IMR-90 (cell line): ENCODE measurements around the gene KCP.

Source experiments
- MAFK ChIP-seq: IDR thresholded peaks from 2 replicates; pipeline ENCODE4 v1.6.1; 2012; ENCODE audit warnings: low read depth, low read length, improper control_type of control experiment
- MXI1 ChIP-seq: IDR thresholded peaks from 2 replicates; pipeline ENCODE4 v1.6.1; 2012; ENCODE audit warnings: low read depth, mild to moderate bottlenecking, low read length, moderate library complexity, borderline replicate concordance
- POLR2A ChIP-seq: IDR thresholded peaks from 2 replicates; pipeline ENCODE4 v1.6.1; 2012; ENCODE audit warnings: mild to moderate bottlenecking, low read depth, low read length
- RAD21 ChIP-seq: IDR thresholded peaks from 2 replicates; pipeline ENCODE4 v1.6.1; 2012; ENCODE audit warnings: low read length, improper control_type of control experiment
- RCOR1 ChIP-seq: IDR thresholded peaks from 2 replicates; pipeline ENCODE4 v1.6.1; 2012; ENCODE audit warnings: mild to moderate bottlenecking, low read length, improper control_type of control experiment; ENCODE audit not compliant: insufficient replicate concordance
- RFX5 ChIP-seq: IDR thresholded peaks from 2 replicates; pipeline ENCODE4 v1.8.0; 2012; ENCODE audit warnings: low read depth, mild to moderate bottlenecking, low read length, moderate library complexity
- SMC3 ChIP-seq: fragments of 150-350 bp; IDR thresholded peaks from 2 replicates; pipeline ENCODE4 v1.6.1; 2016; ENCODE audit warnings: low read depth, mild to moderate bottlenecking, antibody characterized with exemption, low read length, moderate library complexity
- TF ChIP-seq, protein P1 (sequence below): conservative IDR thresholded peaks from 2 replicates; pipeline ENCODE4 v1.5.1; 2012; ENCODE audit warnings: mild to moderate bottlenecking, low read depth, low read length, improper control_type of control experiment
- TF ChIP-seq, protein P2 (sequence below): fragments of 150-350 bp; IDR thresholded peaks from 2 replicates; pipeline ENCODE4 v1.6.1; 2016; ENCODE audit warnings: low read depth, mild to moderate bottlenecking, low read length, moderate library complexity, borderline replicate concordance

DNA sequence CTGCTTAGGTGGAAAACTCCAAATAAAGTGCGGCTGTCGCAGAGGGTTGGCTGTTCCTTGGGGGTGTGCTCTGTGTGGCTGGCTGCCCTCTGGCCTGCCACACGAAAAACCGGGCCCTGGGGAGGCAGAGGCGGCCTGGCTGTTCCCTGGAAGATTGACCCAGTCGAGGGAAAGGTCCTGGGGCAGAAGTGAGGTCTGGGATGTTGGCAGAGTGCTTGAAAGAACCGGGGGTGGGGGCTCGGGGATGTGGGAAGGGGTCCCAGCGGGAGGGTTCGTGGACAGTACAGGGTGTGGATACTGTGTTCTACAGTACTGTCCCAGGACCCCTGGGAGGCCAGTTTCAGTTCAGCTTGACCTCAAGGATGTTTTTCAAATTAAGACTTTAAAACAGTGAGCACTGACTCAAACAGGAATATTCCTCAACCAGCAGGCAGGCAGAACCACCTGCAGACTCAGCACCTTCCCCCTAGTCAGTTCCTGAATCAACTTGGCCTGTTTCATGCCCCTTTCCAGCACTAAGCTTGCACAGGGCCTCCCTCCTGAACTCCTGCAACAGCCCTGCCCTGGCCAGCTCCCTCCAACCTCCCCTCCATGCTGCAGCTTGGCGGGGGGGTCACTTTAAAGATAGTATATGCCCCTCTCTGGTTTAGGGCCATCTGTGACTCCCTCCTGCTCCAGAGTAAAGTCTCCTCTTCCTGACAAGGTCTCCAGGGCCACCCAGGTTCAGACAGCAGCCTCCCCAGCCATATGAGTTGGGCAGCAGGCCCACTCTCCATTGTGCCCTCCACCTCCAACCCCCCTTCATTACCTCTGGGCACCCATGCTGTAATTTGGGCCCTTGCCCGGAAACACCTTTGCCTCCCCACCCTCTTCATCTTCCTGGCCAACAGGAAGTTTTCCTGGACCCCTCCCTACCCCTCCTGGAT lies 51.0 kb downstream of the KCP start:
- TF ChIP-seq, protein P1, sequence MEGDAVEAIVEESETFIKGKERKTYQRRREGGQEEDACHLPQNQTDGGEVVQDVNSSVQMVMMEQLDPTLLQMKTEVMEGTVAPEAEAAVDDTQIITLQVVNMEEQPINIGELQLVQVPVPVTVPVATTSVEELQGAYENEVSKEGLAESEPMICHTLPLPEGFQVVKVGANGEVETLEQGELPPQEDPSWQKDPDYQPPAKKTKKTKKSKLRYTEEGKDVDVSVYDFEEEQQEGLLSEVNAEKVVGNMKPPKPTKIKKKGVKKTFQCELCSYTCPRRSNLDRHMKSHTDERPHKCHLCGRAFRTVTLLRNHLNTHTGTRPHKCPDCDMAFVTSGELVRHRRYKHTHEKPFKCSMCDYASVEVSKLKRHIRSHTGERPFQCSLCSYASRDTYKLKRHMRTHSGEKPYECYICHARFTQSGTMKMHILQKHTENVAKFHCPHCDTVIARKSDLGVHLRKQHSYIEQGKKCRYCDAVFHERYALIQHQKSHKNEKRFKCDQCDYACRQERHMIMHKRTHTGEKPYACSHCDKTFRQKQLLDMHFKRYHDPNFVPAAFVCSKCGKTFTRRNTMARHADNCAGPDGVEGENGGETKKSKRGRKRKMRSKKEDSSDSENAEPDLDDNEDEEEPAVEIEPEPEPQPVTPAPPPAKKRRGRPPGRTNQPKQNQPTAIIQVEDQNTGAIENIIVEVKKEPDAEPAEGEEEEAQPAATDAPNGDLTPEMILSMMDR = no peak
- TF ChIP-seq SMC3 (no peak), POLR2A (no peak), RAD21 (no peak), RCOR1 (no peak), RFX5 (no peak), MXI1 (no peak), MAFK (no peak)
- TF ChIP-seq, protein P2, sequence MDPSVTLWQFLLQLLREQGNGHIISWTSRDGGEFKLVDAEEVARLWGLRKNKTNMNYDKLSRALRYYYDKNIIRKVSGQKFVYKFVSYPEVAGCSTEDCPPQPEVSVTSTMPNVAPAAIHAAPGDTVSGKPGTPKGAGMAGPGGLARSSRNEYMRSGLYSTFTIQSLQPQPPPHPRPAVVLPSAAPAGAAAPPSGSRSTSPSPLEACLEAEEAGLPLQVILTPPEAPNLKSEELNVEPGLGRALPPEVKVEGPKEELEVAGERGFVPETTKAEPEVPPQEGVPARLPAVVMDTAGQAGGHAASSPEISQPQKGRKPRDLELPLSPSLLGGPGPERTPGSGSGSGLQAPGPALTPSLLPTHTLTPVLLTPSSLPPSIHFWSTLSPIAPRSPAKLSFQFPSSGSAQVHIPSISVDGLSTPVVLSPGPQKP = no peak
